COR-L47 (cell line): ENCODE measurements around the gene PIGS.

Experiments used
- DNase-seq: peaks from one replicate; lab custom pipeline; 2025; lab: John Stamatoyannopoulos, UW

The PIGS gene

GRCh38 chr17:28506763-28507487, 64.4 kb downstream of the PIGS start:
- no peak for DNase-seq

- no peak for DNase-seq
Observed at GRCh38 chr17:28505986-28506665, 65.2 kb downstream of the PIGS start, which contains the start of gene FOXN1. Gene FOXN1 (plus strand): TSS chr17:28506348. CDS start chr17:28523970, 17,622 bp downstream.

- DNase-seq, result no peak
Observed at GRCh38 chr17:28503420-28503819, 67.9 kb downstream of the PIGS start.
